Measurements from ENCODE around the gene DCLK1. TPM values are rescaled to one million over a fixed set of nuclear protein-coding genes. Genes with fewer than 3 reads are reported as not detected.

The DCLK1 gene
- total and polyA plus RNA-seq, 4 experiments from 2014 or later: not detected

- POLR2A ChIA-PET (ENCODE audit: partially characterized antibody): no interaction called here
- CTCF ChIA-PET (ENCODE audit: partially characterized antibody): no interaction called here
- intact Hi-C loops (cut with micrococcal nuclease): no loop called here
- Histone ChIP-seq H3K9me3 (ENCODE audit: control insufficient read depth in 1 of 2, low read length in 2 of 2) (no peaks in the 10 kb centered on the region), H3K27ac (ENCODE audit: low read depth, low read length) (no peak overlapping the region), H3K4me1 (ENCODE audit: insufficient read depth, low read length) (no peaks in the 10 kb centered on the region), H3K36me3 (ENCODE audit: insufficient read depth, low read length) (no peaks in the 10 kb centered on the region), H3K27me3 (ENCODE audit: insufficient read depth, low read length) (no peaks in the 10 kb centered on the region), H3K4me3 (ENCODE audit: low read length in 2 of 2) (no peak overlapping the region)
- no peaks in the 10 kb centered on the region for H3K36me3 Mint-ChIP-seq
- no peaks in the 10 kb centered on the region for H3K4me1 Mint-ChIP-seq
- no peak for DNase-seq
- H3K27me3 Mint-ChIP-seq: no peaks in the 10 kb centered on the region
- no peak overlapping the region for H3K27ac Mint-ChIP-seq
- H3K9me3 Mint-ChIP-seq: peaks cover 0 to 7% (median 1%) of the 10 kb centered on the region in 8 donors
- no peak overlapping the region for H3K4me3 Mint-ChIP-seq
These were observed 30.0 kb downstream of the DCLK1 start for GRCh38 chr13:36101157-36101556.

DNA sequence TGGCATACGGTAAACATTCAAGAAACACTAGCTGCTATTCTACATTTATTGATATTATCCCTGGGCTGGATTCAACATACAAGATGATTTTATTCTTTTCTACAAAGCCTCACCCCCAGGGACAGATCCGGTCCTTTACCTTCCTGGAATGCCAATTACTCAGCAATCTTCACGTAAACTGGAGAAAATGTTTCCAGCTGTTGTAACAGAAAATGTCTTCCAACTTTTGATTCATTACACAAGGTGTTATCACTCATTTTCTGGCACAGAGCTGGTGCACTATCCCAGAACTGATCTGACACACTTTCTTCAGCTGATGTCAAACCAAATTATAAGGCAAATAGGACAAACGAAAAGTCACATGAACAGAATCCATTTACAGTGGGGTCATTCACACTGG lies 33.1 kb downstream of the DCLK1 start:
- H3K27ac Mint-ChIP-seq: no peak overlapping the region
- ChIA-PET POLR2A (ENCODE audit: partially characterized antibody) (no interaction called here), CTCF (ENCODE audit: partially characterized antibody) (interaction anchor here (0.9 kb wide), 1 partner anchor 34 kb away, joined by 3 read pairs; no protein-coding TSS in a partner anchor)
- no peak overlapping the region for H3K4me3 Mint-ChIP-seq
- intact Hi-C loops (cut with micrococcal nuclease): no loop called here
- H3K27me3 Mint-ChIP-seq: no peaks in the 10 kb centered on the region
- H3K4me3 ChIP-seq (ENCODE audit: low read length in 2 of 2): no peak overlapping the region
- H3K4me1 Mint-ChIP-seq: no peaks in the 10 kb centered on the region
- no peaks in the 10 kb centered on the region for H3K4me1 ChIP-seq (ENCODE audit: insufficient read depth, low read length)
- H3K36me3 ChIP-seq (ENCODE audit: insufficient read depth, low read length): no peaks in the 10 kb centered on the region
- no peaks in the 10 kb centered on the region for H3K27me3 ChIP-seq (ENCODE audit: insufficient read depth, low read length)
- DNase-seq: no peak
- no peak overlapping the region for H3K27ac ChIP-seq (ENCODE audit: low read depth, low read length)
- H3K9me3 Mint-ChIP-seq: peaks cover 0 to 7% (median 0%) of the 10 kb centered on the region in 8 donors
- no peaks in the 10 kb centered on the region for H3K9me3 ChIP-seq (ENCODE audit: control insufficient read depth in 1 of 2, low read length in 2 of 2)
- H3K36me3 Mint-ChIP-seq: no peaks in the 10 kb centered on the region

DNA sequence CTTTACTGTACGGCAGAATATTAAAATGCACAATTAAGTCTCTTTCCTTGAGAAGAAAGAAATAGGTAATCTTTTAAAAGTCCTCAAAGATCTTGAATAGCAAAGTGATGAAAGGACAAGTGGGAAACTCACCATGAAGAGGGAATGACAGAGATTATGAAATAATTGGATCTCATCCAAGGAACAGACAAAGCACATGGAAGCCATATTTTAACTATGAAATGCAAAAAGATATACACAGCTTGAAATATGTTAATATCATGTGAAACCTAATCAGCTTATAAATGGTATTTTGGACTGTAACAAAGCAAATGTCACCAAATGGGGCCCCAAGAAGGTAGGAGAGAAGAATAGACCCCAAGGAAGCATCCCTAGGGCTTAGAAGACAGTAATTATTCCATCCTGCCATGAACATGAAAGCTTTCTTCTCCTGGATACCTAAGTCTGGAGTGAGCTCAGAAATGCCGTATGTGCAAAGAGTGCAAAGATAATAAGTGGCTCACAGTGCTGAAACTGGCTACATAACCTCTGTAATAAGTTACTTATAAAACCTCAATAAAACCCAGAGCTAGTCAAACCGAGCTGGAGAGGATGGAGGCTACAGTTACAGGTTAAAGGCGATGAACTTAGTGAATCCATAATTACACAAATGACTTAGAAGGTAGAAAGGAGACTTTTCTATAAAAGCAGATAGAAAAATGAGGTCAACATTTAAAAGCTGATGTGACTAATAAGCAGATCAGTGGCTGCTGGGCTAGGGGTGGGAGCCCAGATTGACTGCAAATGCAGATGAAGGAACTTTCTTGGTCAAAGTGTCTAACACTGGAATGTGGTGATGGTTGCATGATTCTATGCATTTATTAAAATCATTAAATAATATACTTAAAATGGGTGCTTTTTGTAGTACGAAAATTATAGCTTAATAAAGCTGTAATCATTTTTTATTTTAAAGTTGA lies 34.4 kb downstream of the DCLK1 start:
- Mint-ChIP-seq H3K4me3 (no peak overlapping the region), H3K27ac (no peak overlapping the region), H3K27me3 (no peaks in the 10 kb centered on the region), H3K4me1 (no peaks in the 10 kb centered on the region), H3K9me3 (peaks cover 0 to 5% (median under 1%) of the 10 kb centered on the region in 8 donors), H3K36me3 (no peaks in the 10 kb centered on the region)
- H3K27ac ChIP-seq (ENCODE audit: low read depth, low read length): no peak overlapping the region
- H3K36me3 ChIP-seq (ENCODE audit: insufficient read depth, low read length): no peaks in the 10 kb centered on the region
- no peak for DNase-seq
- ChIA-PET POLR2A (ENCODE audit: partially characterized antibody) (no interaction called here), CTCF (ENCODE audit: partially characterized antibody) (no interaction called here)
- no peaks in the 10 kb centered on the region for H3K9me3 ChIP-seq (ENCODE audit: control insufficient read depth in 1 of 2, low read length in 2 of 2)
- no peaks in the 10 kb centered on the region for H3K4me1 ChIP-seq (ENCODE audit: insufficient read depth, low read length)
- no peak overlapping the region for H3K4me3 ChIP-seq (ENCODE audit: low read length in 2 of 2)
- H3K27me3 ChIP-seq (ENCODE audit: insufficient read depth, low read length): no peaks in the 10 kb centered on the region
- intact Hi-C loops (cut with micrococcal nuclease): no loop called here

- H3K4me1 ChIP-seq (ENCODE audit: insufficient read depth, low read length): no peaks in the 10 kb centered on the region
- no peaks in the 10 kb centered on the region for H3K27me3 ChIP-seq (ENCODE audit: insufficient read depth, low read length)
- Mint-ChIP-seq H3K4me3 (no peak overlapping the region), H3K36me3 (no peaks in the 10 kb centered on the region), H3K27ac (no peak overlapping the region), H3K9me3 (peaks cover 0 to 5% (median under 1%) of the 10 kb centered on the region in 8 donors), H3K27me3 (no peaks in the 10 kb centered on the region), H3K4me1 (no peaks in the 10 kb centered on the region)
- ChIA-PET POLR2A (ENCODE audit: partially characterized antibody) (no interaction called here), CTCF (ENCODE audit: partially characterized antibody) (no interaction called here)
- no peak overlapping the region for H3K27ac ChIP-seq (ENCODE audit: low read depth, low read length)
- no peaks in the 10 kb centered on the region for H3K9me3 ChIP-seq (ENCODE audit: control insufficient read depth in 1 of 2, low read length in 2 of 2)
- no peak overlapping the region for H3K4me3 ChIP-seq (ENCODE audit: low read length in 2 of 2)
- no peaks in the 10 kb centered on the region for H3K36me3 ChIP-seq (ENCODE audit: insufficient read depth, low read length)
- no peak for DNase-seq
- intact Hi-C loops (cut with micrococcal nuclease): no loop called here
These were observed 36.7 kb downstream of the DCLK1 start for GRCh38 chr13:36094478-36094877.

- POLR2A ChIA-PET (ENCODE audit: partially characterized antibody): no interaction called here
- CTCF ChIA-PET (ENCODE audit: partially characterized antibody): no interaction called here
- Histone ChIP-seq H3K9me3 (ENCODE audit: control insufficient read depth in 1 of 2, low read length in 2 of 2) (no peaks in the 10 kb centered on the region), H3K27ac (ENCODE audit: low read depth, low read length) (no peak overlapping the region), H3K4me1 (ENCODE audit: insufficient read depth, low read length) (no peaks in the 10 kb centered on the region), H3K27me3 (ENCODE audit: insufficient read depth, low read length) (no peaks in the 10 kb centered on the region), H3K36me3 (ENCODE audit: insufficient read depth, low read length) (no peaks in the 10 kb centered on the region), H3K4me3 (ENCODE audit: low read length in 2 of 2) (no peak overlapping the region)
- peak in 1 of 5 donors; percentile 20 for DNase-seq
- Mint-ChIP-seq H3K36me3 (no peaks in the 10 kb centered on the region), H3K4me3 (no peak overlapping the region), H3K27me3 (no peaks in the 10 kb centered on the region), H3K27ac (no peak overlapping the region), H3K9me3 (peaks cover 0 to 5% (median 2%) of the 10 kb centered on the region in 8 donors), H3K4me1 (no peaks in the 10 kb centered on the region)
- intact Hi-C loops (cut with micrococcal nuclease): no loop called here
These were observed 40.6 kb downstream of the DCLK1 start for GRCh38 chr13:36090592-36090991.

DNA sequence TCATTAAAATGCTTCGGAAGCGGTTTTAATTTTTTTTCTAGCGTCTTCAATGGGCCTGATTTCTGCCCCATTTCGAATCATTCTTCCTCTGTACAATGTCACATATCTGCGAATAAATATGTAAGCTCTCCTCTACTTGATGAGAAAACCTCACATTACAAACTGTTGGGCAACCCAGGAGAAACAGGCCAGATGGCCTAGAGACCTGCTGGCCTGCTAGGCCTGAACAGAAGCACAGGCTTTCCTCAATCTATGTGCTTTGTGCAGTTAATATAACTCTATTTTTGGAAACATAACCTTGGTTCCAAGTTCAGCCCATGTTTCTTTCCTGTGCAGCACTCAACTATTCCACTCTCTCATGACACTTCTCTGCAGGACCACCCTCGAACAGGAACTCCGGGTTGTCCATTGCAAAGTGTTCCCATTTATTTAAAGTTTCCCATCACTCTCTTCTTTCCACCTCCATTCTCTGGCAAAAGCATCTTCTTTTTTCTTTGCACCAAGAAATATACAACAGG lies 42.0 kb downstream of the DCLK1 start:
- H3K27ac Mint-ChIP-seq: no peak overlapping the region
- H3K4me1 Mint-ChIP-seq: no peaks in the 10 kb centered on the region
- intact Hi-C loops (cut with micrococcal nuclease): no loop called here
- ChIA-PET CTCF (ENCODE audit: partially characterized antibody) (no interaction called here), POLR2A (ENCODE audit: partially characterized antibody) (no interaction called here)
- no peaks in the 10 kb centered on the region for H3K4me1 ChIP-seq (ENCODE audit: insufficient read depth, low read length)
- H3K36me3 Mint-ChIP-seq: no peaks in the 10 kb centered on the region
- H3K36me3 ChIP-seq (ENCODE audit: insufficient read depth, low read length): no peaks in the 10 kb centered on the region
- no peak overlapping the region for H3K4me3 Mint-ChIP-seq
- H3K27me3 Mint-ChIP-seq: no peaks in the 10 kb centered on the region
- H3K9me3 Mint-ChIP-seq: peaks cover 0 to 5% (median 2%) of the 10 kb centered on the region in 8 donors
- no peak for DNase-seq
- H3K9me3 ChIP-seq (ENCODE audit: control insufficient read depth in 1 of 2, low read length in 2 of 2): no peaks in the 10 kb centered on the region
- no peak overlapping the region for H3K4me3 ChIP-seq (ENCODE audit: low read length in 2 of 2)
- no peak overlapping the region for H3K27ac ChIP-seq (ENCODE audit: low read depth, low read length)
- H3K27me3 ChIP-seq (ENCODE audit: insufficient read depth, low read length): no peaks in the 10 kb centered on the region

DNA sequence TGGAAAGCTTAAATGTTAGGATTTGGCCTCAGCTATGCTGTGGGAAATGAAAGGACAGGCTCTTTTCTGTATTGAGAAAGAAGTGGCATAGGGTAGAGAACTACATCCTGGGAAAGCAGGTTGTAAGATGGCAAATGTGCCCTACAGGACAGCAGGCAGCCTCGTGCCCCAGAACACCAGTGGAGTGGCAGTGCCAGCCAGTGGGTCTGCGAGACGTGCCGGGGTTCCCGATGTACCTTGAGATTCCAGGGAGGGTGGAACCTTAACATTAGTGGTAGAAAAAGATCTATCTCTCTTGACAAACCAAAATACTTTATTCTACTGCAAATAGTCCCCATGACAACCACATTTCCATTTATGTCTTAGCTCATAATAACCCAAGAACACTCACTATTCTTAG lies 42.7 kb downstream of the DCLK1 start:
- Histone ChIP-seq H3K4me3 (ENCODE audit: low read length in 2 of 2) (no peak overlapping the region), H3K4me1 (ENCODE audit: insufficient read depth, low read length) (no peaks in the 10 kb centered on the region), H3K27me3 (ENCODE audit: insufficient read depth, low read length) (no peaks in the 10 kb centered on the region), H3K36me3 (ENCODE audit: insufficient read depth, low read length) (no peaks in the 10 kb centered on the region), H3K9me3 (ENCODE audit: control insufficient read depth in 1 of 2, low read length in 2 of 2) (no peaks in the 10 kb centered on the region), H3K27ac (ENCODE audit: low read depth, low read length) (no peak overlapping the region)
- POLR2A ChIA-PET (ENCODE audit: partially characterized antibody): no interaction called here
- CTCF ChIA-PET (ENCODE audit: partially characterized antibody): no interaction called here
- Mint-ChIP-seq H3K36me3 (no peaks in the 10 kb centered on the region), H3K9me3 (peaks cover 0 to 5% (median 2%) of the 10 kb centered on the region in 8 donors), H3K27me3 (no peaks in the 10 kb centered on the region), H3K4me3 (no peak overlapping the region), H3K4me1 (no peaks in the 10 kb centered on the region), H3K27ac (no peak overlapping the region)
- DNase-seq: no peak
- intact Hi-C loops (cut with micrococcal nuclease): no loop called here
